ENCODE measurements around the gene KMT2B. TPM values are rescaled to one million over a fixed set of nuclear protein-coding genes. Genes with fewer than 3 reads are reported as not detected.

The KMT2B gene
- total RNA-seq, 1 experiment from 2014 or later, result 9.8 TPM

GRCh38 chr19:35741203-35741515 lies 23.4 kb downstream of the KMT2B start:
- no peak for DNase-seq (ENCODE audit: low read depth)

DNA sequence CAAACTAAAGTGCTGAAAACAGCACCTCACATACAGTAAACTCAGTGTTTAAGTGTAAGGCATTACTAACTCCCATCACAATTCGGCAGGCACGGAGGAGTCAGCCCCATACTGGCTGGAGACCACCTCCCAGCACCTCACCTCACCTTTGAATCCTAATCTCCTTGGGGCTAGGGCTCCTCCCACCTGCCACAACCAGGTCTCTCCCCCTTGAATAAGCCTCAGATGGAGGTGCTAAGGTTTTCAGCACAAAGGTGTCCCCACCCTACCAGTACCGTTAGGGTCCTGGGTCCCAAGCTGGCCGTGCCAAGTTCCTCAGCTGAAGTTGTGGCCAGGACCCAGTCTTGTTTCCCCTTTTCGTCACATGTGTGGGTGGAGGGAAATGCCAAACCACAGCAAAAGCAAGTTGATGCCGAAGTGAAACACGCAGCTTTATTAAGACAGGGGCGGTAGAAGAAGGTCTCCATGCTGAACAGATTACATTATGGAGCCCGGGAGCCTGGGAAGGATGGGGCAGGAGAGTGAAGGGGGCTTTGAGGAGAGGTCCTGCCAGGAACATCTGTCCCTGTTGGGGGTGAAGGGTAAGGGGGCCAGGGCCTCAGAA lies 24.4 kb downstream of the KMT2B start, which contains the start of gene IGFLR1:
Gene IGFLR1, minus strand, starts transcription at position 332 of the 604 bp plus-strand sequence. CDS start 1,272 bp downstream, outside the sequence.
- DNase-seq (ENCODE audit: low read depth), result no peak

DNA sequence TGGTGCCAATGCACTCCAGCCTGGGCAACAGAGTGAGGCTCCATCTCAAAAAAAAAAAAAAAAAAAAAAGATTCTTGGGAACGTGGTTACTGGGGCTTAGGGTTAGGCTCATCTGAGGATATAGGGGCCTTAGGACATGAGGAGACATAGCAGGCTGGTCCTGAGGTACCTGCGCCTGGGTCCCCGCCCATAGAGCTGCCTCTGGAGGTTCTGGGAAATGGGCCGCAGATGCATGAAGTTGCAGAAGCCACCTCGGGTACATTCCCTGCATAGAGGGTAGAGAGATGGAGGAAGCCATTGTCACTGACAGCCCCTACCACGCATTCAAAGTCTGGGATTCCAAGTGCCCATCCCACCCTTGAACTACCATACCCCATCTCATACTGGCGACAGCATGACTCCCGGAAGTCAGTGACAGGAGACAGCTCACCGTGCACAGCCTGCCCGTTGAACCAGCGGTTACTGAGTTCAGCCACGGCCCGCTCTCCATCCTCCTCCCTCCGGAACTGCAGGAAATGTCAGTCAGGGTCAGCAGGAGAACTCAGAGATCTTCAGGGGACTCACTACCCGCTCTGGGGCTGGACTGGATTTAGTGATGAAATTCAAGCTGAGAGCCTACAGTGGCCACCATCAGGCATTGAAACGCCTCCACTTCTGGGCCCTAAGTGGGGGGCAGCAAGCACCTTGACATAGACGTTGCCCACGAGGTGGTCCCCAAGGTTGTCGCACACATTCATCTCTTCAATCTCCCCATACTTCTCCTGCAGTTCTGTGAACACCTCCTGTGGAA lies 26.0 kb downstream of the KMT2B start:
- no peak for DNase-seq (ENCODE audit: low read depth)

DNA sequence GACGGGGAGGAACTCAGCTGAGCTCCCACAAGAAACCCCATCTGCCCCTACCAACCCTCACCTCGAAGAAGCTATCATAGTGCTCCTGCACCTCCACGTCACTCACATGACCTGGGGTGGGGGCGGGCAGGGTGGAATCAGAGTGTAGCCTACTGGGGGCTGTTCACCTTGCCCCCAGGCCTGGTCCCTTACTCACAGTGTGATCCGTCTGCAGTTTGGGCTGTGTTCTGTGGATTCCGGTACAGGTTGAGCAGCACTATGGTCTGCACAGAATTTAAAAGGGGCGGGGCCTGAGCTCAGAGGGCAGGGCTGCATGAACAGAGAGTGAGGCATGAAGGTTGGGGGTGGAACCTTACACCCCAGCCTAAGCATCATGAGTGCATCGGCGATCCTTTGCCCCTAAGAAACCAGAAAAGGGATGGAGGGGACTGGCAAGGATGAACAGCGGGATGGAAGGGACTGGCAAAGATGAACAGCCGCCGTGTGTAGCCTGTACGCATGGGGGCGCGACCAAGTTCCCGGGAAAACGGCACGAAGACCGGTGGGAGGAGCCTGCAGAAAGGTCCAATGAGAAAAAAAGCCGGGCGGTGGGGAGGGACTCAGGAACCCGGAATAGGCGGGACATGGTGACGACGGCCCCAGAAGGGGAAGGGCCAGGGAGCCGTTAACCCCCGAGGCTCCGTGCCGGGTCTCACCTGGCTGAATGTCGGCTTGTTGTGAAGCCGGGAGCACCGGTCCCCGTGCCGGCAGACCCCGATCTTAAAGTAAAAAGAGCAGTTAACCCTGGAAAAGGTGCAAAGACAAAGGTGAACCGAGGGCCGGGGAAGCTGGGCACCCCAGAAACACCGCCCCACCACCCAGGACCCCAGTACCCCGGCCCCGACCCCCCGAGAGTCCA lies 26.9 kb downstream of the KMT2B start:
- peak; percentile 94 for DNase-seq (ENCODE audit: low read depth)

GRCh38 chr19:35745328-35746086 lies 27.7 kb downstream of the KMT2B start, which contains the start of the genes PSENEN and U2AF1L4:
Gene PSENEN, plus strand, starts transcription at chr19:35745651. Its CDS starts 280 bp downstream, at chr19:35745931.
Gene U2AF1L4, minus strand, starts transcription at chr19:35745418. Its CDS starts 27 bp downstream, at chr19:35745391.
- peak; percentile 99 for DNase-seq (ENCODE audit: low read depth)

- DNase-seq (ENCODE audit: low read depth), result no peak
Observed at GRCh38 chr19:35746087-35746462, 28.3 kb downstream of the KMT2B start.

DNA sequence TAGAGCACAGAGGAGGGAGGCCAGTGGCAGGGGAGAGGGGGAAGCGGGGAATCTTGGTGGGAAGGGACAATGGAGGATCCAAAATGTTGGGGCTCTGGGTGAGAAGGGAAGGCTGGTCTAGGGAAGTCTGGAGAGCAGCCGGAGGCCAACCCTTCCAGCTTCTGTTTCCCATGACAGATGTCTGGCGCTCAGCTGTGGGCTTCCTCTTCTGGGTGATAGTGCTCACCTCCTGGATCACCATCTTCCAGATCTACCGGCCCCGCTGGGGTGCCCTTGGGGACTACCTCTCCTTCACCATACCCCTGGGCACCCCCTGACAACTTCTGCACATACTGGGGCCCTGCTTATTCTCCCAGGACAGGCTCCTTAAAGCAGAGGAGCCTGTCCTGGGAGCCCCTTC lies 28.7 kb downstream of the KMT2B start:
- no peak for DNase-seq (ENCODE audit: low read depth)

GRCh38 chr19:35748106-35749020 lies 30.6 kb downstream of the KMT2B start, which contains the start of gene LIN37:
Gene LIN37, plus strand, starts transcription at chr19:35748576. Its CDS starts 149 bp downstream, at chr19:35748725.
- DNase-seq (ENCODE audit: low read depth), result peak; percentile 99

GRCh38 chr19:35750167-35750566 lies 32.4 kb downstream of the KMT2B start:
- DNase-seq (ENCODE audit: low read depth), result no peak

- no peak for DNase-seq (ENCODE audit: low read depth)
Observed at GRCh38 chr19:35751839-35752745, 34.3 kb downstream of the KMT2B start.

- no peak for DNase-seq (ENCODE audit: low read depth)
Observed at GRCh38 chr19:35752746-35753350, 35.0 kb downstream of the KMT2B start.

- DNase-seq (ENCODE audit: low read depth), result no peak
Observed at GRCh38 chr19:35753634-35754369, 36.0 kb downstream of the KMT2B start.

GRCh38 chr19:35754370-35755130 lies 36.7 kb downstream of the KMT2B start:
- no peak for DNase-seq (ENCODE audit: low read depth)

DNA sequence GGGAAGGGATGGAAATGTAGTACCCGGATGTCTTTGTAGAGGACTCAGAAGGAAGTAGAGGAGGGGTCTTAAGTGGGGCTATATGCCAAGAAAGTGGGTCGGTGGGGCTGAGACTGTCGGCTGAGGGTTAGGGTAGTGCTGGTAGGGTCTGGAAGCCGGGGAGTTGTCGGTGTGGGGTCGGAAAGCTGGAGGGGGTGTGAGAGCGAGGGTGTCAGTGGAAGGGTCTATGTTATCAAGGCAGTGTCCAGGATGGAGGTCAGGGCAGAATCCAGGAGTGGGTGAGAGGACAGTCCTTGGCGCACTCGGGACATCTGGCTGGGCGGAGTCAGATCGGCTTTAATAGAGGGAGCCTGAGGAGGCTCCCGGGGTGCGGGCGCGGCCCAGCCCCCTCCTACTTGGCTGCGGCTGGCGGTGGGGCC lies 37.3 kb downstream of the KMT2B start:
- no peak for DNase-seq (ENCODE audit: low read depth)

DNA sequence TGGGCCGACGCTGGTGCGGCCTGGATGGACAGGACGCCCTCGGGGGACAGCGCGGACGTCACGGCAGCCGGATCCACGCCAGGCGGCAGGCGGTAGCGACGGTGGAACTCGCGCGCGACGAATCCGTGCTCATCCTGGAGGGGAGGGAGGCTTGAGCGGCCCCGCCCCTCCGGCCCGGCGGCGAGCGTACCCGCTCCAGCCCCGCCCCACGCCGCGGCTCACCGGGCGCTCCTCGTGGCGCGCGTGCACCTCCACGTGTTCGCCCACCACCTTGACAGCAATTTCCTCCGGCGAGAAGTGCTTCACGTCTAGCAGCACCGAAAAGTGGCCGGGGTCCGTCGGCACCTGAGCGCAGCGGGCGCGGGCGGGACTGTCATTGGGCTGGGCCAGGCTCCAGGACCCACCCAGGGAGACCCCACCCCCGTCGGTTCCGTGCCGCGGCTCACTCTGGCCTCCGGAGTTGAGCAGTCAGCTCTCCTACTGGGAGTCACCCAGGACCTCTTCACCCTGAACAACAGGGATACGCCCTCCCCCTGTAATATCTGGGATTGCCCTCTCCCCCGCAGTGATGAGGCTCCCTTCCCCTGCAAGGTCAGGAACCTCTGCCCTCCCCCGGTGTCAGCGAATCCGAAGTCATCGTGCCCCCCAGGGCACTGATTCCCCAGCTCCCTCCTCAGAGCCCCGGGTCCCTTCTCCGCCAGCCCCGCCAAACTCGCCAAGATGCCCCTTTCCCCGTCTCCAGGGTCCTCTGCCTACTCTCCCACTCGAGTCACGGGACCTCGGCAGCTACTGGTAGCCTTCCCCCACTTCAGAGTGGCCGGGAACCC lies 38.0 kb downstream of the KMT2B start:
- no peak for DNase-seq (ENCODE audit: low read depth)

Measured in LHCN-M2 (cell line).